GM18858 (cell line): Measurements from ENCODE around the gene TMPRSS9.
"Not testable (repeated sequence)": the region's sequence is repeated elsewhere in the genome, so short reads cannot be mapped to it uniquely, and the experiment has no call there.

Experiments used
- ATAC-seq: cut with Tn5 transposase; IDR thresholded peaks from one replicate; pipeline ENCODE4 v1.9.1; 2021; ENCODE audit not compliant: unreplicated experiment

TMPRSS9 gene

GRCh38 chr19:2341244-2341751 lies 18.8 kb upstream of the TMPRSS9 start:
- no peak for ATAC-seq

GRCh38 chr19:2341982-2342381 lies 18.1 kb upstream of the TMPRSS9 start:
- no peak for ATAC-seq

- no peak for ATAC-seq
Observed at GRCh38 chr19:2342656-2343288, 17.3 kb upstream of the TMPRSS9 start.

GRCh38 chr19:2343289-2343982 lies 16.6 kb upstream of the TMPRSS9 start:
- ATAC-seq, result no peak

GRCh38 chr19:2344381-2344870 lies 15.6 kb upstream of the TMPRSS9 start:
- no peak for ATAC-seq

GRCh38 chr19:2345076-2345475 lies 15.0 kb upstream of the TMPRSS9 start:
- ATAC-seq, result no peak

GRCh38 chr19:2345794-2346663 lies 14.0 kb upstream of the TMPRSS9 start:
- ATAC-seq, result no peak

- not testable (repeated sequence) for ATAC-seq
Observed at GRCh38 chr19:2349818-2350217, 10.2 kb upstream of the TMPRSS9 start.

- ATAC-seq, result no peak
Observed at GRCh38 chr19:2350656-2351055, 9.4 kb upstream of the TMPRSS9 start.

GRCh38 chr19:2351591-2351990 lies 8.5 kb upstream of the TMPRSS9 start:
- ATAC-seq, result no peak

GRCh38 chr19:2352121-2352520 lies 7.9 kb upstream of the TMPRSS9 start:
- no peak for ATAC-seq

GRCh38 chr19:2353159-2353886 lies 6.7 kb upstream of the TMPRSS9 start:
- no peak for ATAC-seq

GRCh38 chr19:2353887-2354592 lies 6.0 kb upstream of the TMPRSS9 start:
- no peak for ATAC-seq

GRCh38 chr19:2354670-2355069 lies 5.4 kb upstream of the TMPRSS9 start:
- ATAC-seq, result no peak

GRCh38 chr19:2355168-2356035 lies 4.7 kb upstream of the TMPRSS9 start:
- ATAC-seq, result no peak

- no peak for ATAC-seq
Observed at GRCh38 chr19:2356036-2356646, 3.9 kb upstream of the TMPRSS9 start.

GRCh38 chr19:2357279-2358206 lies 2.5 kb upstream of the TMPRSS9 start:
- no peak for ATAC-seq
